ENCODE results near the gene LARGE1.

DNA sequence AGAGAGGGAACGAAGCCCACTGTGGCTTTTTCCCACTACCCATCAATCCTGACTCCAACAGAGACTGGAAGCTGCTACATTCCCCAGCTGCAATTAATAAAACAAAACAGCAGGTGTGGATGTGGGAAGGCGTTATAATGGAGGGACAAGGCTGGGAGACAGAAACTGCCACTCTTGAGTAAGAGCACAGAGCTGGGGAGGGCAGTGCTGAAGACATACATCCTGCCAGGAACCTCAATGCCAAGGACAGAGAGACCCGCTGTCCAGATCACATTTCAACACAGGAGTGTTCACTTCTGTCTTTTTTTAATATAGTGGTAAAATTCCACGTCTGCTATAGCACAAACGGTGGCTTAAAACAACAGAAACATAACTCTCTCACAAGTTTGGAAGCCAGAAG is 94.5 kb downstream of the LARGE1 start:
- TF ChIP-seq, protein P1, sequence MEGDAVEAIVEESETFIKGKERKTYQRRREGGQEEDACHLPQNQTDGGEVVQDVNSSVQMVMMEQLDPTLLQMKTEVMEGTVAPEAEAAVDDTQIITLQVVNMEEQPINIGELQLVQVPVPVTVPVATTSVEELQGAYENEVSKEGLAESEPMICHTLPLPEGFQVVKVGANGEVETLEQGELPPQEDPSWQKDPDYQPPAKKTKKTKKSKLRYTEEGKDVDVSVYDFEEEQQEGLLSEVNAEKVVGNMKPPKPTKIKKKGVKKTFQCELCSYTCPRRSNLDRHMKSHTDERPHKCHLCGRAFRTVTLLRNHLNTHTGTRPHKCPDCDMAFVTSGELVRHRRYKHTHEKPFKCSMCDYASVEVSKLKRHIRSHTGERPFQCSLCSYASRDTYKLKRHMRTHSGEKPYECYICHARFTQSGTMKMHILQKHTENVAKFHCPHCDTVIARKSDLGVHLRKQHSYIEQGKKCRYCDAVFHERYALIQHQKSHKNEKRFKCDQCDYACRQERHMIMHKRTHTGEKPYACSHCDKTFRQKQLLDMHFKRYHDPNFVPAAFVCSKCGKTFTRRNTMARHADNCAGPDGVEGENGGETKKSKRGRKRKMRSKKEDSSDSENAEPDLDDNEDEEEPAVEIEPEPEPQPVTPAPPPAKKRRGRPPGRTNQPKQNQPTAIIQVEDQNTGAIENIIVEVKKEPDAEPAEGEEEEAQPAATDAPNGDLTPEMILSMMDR (IDR thresholded peaks at IDR 0.05) = no peak
- TF ChIP-seq POLR2AphosphoS5 (IDR thresholded peaks at IDR 0.05; ENCODE audit: insufficient read depth in 1 of 2, low read depth in 1 of 2) = no peak
